Smooth muscle cell (in vitro differentiated cells): Measurements from ENCODE around the gene ALAS1. TPM values are rescaled to one million over a fixed set of nuclear protein-coding genes. Genes with fewer than 3 reads are reported as not detected.

ENCODE experiments used
- DNase-seq: peaks from one replicate; lab custom pipeline; 2025; ENCODE audit not compliant: unreplicated experiment; lab: John Stamatoyannopoulos, UW
- H2AFZ ChIP-seq: fragments of 200-600 bp; sonication (generic); 2 replicates; pipeline ENCODE4 v1.6.0; 2016; ENCODE audit warnings: antibody characterized with exemption, low read depth, mild to moderate bottlenecking
- H3F3A ChIP-seq: fragments of 200-600 bp; sonication (generic); 2 replicates; pipeline ENCODE4 v1.6.0; 2017; ENCODE audit warnings: antibody characterized with exemption, low read depth
- H3K27ac ChIP-seq: fragments of 200-600 bp; sonication (generic); 2 replicates; pipeline ENCODE4 v1.5.1; 2016; ENCODE audit warnings: low read depth, mild to moderate bottlenecking
- H3K27me3 ChIP-seq: fragments of 200-600 bp; sonication (generic); 2 replicates; pipeline ENCODE4 v1.6.1; 2016; ENCODE audit warnings: low read depth, mild to moderate bottlenecking
- H3K36me3 ChIP-seq: fragments of 200-600 bp; sonication (generic); 2 replicates; pipeline ENCODE4 v1.5.1; 2016; ENCODE audit warnings: low read depth
- H3K4me1 ChIP-seq: fragments of 200-600 bp; sonication (generic); 2 replicates; pipeline ENCODE4 v1.5.1; 2016; ENCODE audit warnings: low read depth
- H3K4me2 ChIP-seq: fragments of 200-600 bp; sonication (generic); 2 replicates; pipeline ENCODE4 v1.6.0; 2016; ENCODE audit warnings: mild to moderate bottlenecking
- H3K4me3 ChIP-seq: fragments of 200-600 bp; sonication (generic); 2 replicates; pipeline ENCODE4 v1.5.1; 2016; ENCODE audit warnings: mild to moderate bottlenecking
- H3K79me2 ChIP-seq: fragments of 200-600 bp; sonication (generic); 2 replicates; pipeline ENCODE4 v1.6.0; 2016; ENCODE audit warnings: low read depth, mild to moderate bottlenecking
- H3K9ac ChIP-seq: fragments of 200-600 bp; sonication (generic); 2 replicates; pipeline ENCODE4 v1.6.0; 2016; ENCODE audit warnings: low read depth
- H3K9me3 ChIP-seq: fragments of 200-600 bp; sonication (generic); replicated peaks from 2 replicates; pipeline ENCODE4 v1.5.1; 2016; ENCODE audit warnings: low read depth
- H4K20me1 ChIP-seq: fragments of 200-600 bp; sonication (generic); 2 replicates; pipeline ENCODE4 v1.6.0; 2016; ENCODE audit warnings: low read depth
- WGBS: methylation state at CpG from one replicate; pipeline ENCODE4 v1.1.7; 2016; ENCODE audit warnings: low lambda C conversion rate; 5-methylcytosine and 5-hydroxymethylcytosine counted together
- polyA plus RNA-seq: library from polyadenylated mRNA; unstranded; fragments of >200 nt; fragmentation: Nextera tagmentation; extraction: Ambion mirVana; gene quantifications from 2 replicates; pipeline ENCODE4 v1.2.1, GENCODE V29; 2016
- total RNA-seq: library from RNA; depleted of rRNA; stranded (reverse); fragments of >200 nt; gene quantifications from 2 replicates; pipeline ENCODE4 v1.2.3, GENCODE V29; 2014
- TF ChIP-seq, protein P1 (sequence below): fragments of 200-600 bp; sonication (generic); IDR thresholded peaks from 2 replicates; pipeline ENCODE4 v1.5.1; 2017; ENCODE audit warnings: borderline replicate concordance, mild to moderate bottlenecking, antibody characterized with exemption; ENCODE audit not compliant: insufficient read depth, poor library complexity, severe bottlenecking

ALAS1 gene
- total and polyA plus RNA-seq, 2 experiments from 2014 or later: 35.7 to 59.4 TPM

GRCh38 chr3:52178537-52178936 is 19.4 kb upstream of the ALAS1 start:
- no peak overlapping the region for H3K9ac ChIP-seq
- H2AFZ ChIP-seq: no peak overlapping the region
- no peak for DNase-seq
- no peak overlapping the region for H3K4me2 ChIP-seq
- H3K4me3 ChIP-seq: no peak overlapping the region
- no peaks in the 10 kb centered on the region for H4K20me1 ChIP-seq
- H3K9me3 ChIP-seq: no peaks in the 10 kb centered on the region
- TF ChIP-seq, protein P1, sequence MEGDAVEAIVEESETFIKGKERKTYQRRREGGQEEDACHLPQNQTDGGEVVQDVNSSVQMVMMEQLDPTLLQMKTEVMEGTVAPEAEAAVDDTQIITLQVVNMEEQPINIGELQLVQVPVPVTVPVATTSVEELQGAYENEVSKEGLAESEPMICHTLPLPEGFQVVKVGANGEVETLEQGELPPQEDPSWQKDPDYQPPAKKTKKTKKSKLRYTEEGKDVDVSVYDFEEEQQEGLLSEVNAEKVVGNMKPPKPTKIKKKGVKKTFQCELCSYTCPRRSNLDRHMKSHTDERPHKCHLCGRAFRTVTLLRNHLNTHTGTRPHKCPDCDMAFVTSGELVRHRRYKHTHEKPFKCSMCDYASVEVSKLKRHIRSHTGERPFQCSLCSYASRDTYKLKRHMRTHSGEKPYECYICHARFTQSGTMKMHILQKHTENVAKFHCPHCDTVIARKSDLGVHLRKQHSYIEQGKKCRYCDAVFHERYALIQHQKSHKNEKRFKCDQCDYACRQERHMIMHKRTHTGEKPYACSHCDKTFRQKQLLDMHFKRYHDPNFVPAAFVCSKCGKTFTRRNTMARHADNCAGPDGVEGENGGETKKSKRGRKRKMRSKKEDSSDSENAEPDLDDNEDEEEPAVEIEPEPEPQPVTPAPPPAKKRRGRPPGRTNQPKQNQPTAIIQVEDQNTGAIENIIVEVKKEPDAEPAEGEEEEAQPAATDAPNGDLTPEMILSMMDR: no peak
- H3K4me1 ChIP-seq: no peaks in the 10 kb centered on the region
- H3K27me3 ChIP-seq: no peaks in the 10 kb centered on the region
- 100% methylated on average over 1 of the region's 1 CpG for WGBS
- H3K27ac ChIP-seq: no peak overlapping the region
- no peaks in the 10 kb centered on the region for H3K36me3 ChIP-seq
- H3K79me2 ChIP-seq: no peaks in the 10 kb centered on the region
- H3F3A ChIP-seq: no peaks in the 10 kb centered on the region

GRCh38 chr3:52181543-52181942 is 16.4 kb upstream of the ALAS1 start:
- Histone ChIP-seq H3K4me1 (no peaks in the 10 kb centered on the region), H3K9me3 (no peaks in the 10 kb centered on the region), H3K27me3 (no peaks in the 10 kb centered on the region), H2AFZ (no peak overlapping the region), H3K4me2 (no peak overlapping the region), H3K9ac (no peak overlapping the region), H4K20me1 (no peaks in the 10 kb centered on the region), H3F3A (no peaks in the 10 kb centered on the region), H3K36me3 (no peaks in the 10 kb centered on the region), H3K27ac (no peak overlapping the region), H3K79me2 (no peaks in the 10 kb centered on the region), H3K4me3 (no peak overlapping the region)
- WGBS: 78% methylated on average over 4 of the region's 4 CpGs
- TF ChIP-seq, protein P1: no peak
- DNase-seq: no peak

DNA sequence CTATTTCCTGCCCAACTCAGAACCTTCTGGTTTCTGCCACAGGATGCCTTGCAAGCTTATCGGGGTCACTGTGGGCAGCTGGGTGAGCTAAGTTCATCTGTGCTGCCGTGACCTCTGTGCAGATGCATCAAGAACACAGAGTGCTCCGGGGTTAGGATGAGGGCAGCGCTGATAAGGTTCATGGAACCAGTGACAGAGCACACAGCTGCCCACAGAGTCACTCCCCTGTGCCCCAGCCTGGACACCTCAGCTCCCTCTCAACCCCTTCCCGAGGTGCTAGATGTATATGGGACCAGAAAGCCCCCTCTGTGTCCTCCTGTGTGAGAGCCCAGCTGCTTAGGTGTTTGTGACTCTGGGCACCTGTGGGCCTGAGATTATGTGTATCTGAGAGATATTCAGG is 15.8 kb upstream of the ALAS1 start:
- H3K36me3 ChIP-seq: no peaks in the 10 kb centered on the region
- DNase-seq: no peak
- no peaks in the 10 kb centered on the region for H3K4me1 ChIP-seq
- no peak overlapping the region for H3K9ac ChIP-seq
- H4K20me1 ChIP-seq: no peaks in the 10 kb centered on the region
- no peak overlapping the region for H2AFZ ChIP-seq
- no peaks in the 10 kb centered on the region for H3K9me3 ChIP-seq
- H3F3A ChIP-seq: no peaks in the 10 kb centered on the region
- no peaks in the 10 kb centered on the region for H3K79me2 ChIP-seq
- no peak overlapping the region for H3K27ac ChIP-seq
- TF ChIP-seq, protein P1: no peak
- no peaks in the 10 kb centered on the region for H3K27me3 ChIP-seq
- no peak overlapping the region for H3K4me3 ChIP-seq
- no peak overlapping the region for H3K4me2 ChIP-seq
- WGBS: 90% methylated on average over 5 of the region's 5 CpGs

- 87% methylated on average over 4 of the region's 4 CpGs for WGBS
- DNase-seq: no peak
- H3K36me3 ChIP-seq: no peaks in the 10 kb centered on the region
- H3K4me2 ChIP-seq: no peak overlapping the region
- H4K20me1 ChIP-seq: no peaks in the 10 kb centered on the region
- H3K4me1 ChIP-seq: no peaks in the 10 kb centered on the region
- H3K9ac ChIP-seq: no peak overlapping the region
- H2AFZ ChIP-seq: no peak overlapping the region
- H3F3A ChIP-seq: no peaks in the 10 kb centered on the region
- H3K27me3 ChIP-seq: no peaks in the 10 kb centered on the region
- no peak overlapping the region for H3K27ac ChIP-seq
- H3K79me2 ChIP-seq: no peaks in the 10 kb centered on the region
- TF ChIP-seq, protein P1: no peak
- no peak overlapping the region for H3K4me3 ChIP-seq
- H3K9me3 ChIP-seq: no peaks in the 10 kb centered on the region
Observed at GRCh38 chr3:52182691-52183090, 15.3 kb upstream of the ALAS1 start.
